GM19239 (cell line): ENCODE data around the gene OR52E1.

Experiments used
- DNase-seq: peaks from one replicate; pipeline ENCODE4 v3.0.0; 2011; ENCODE audit warnings: low spot score; ENCODE audit not compliant: insufficient read length
- FAIRE-seq: peaks from 2 replicates; lab custom pipeline; 2011; peaks lifted over from hg19 to GRCh38; lab: Jason Lieb, UNC

Gene OR52E1

GRCh38 chr11:5107285-5107684, 37.9 kb downstream of the OR52E1 start:
- FAIRE-seq (no peak), DNase-seq (no peak)

DNA sequence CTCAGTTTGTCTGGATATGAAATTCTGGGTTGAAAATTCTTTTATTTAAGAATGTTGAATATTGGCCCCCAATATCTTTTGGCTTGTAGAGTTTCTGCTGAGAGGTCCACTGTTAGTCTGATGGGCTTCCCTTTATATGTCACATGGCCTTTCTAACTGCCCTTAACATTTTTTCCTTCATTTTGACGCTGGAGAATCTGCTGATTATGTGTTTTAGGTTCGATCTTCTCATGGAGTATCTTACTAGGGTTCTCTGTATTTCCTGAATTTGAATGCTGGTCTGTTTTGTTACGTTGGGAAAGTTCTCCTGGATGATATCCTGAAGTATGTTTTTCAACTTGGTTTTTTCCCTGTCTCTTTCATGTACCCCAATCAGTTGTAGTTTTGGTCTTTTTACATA, 46.0 kb downstream of the OR52E1 start:
- no peak for FAIRE-seq
- no peak for DNase-seq

DNA sequence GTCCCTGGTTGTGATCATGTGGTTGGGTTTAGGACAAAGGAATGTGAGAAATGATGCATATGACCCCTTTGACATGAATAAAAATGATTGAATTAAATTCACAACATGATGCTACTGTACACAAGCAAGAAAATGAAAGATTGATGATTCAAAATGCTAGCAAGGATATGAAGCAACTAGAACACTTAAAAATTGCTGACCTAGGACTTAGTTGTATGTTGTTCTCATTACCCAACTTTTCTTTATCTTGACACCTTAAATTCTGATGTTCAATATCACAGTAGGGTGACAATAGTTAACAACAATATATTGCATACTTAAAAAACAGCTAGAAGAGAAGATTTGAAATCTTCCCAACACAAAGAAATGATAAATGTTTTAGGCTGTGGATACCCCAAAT, 48.2 kb downstream of the OR52E1 start:
- no peak for FAIRE-seq
- DNase-seq: no peak

GRCh38 chr11:5118893-5119292, 49.5 kb downstream of the OR52E1 start:
- no peak for FAIRE-seq
- no peak for DNase-seq
